ENCODE measurements around the gene ARSI.

GRCh38 chr5:150325426-150325825, 22.7 kb upstream of the ARSI start:
- TF ChIP-seq EZH2phosphoT487 (IDR thresholded peaks at IDR 0.05; ENCODE audit: borderline replicate concordance, low read depth) (no peak), RAD21 (IDR thresholded peaks at IDR 0.05; ENCODE audit: low read length) (no peak), REST (IDR thresholded peaks at IDR 0.05; ENCODE audit: low read depth, low read length) (no peak), TAF1 (IDR thresholded peaks at IDR 0.05; ENCODE audit: borderline replicate concordance, low read depth, low read length) (no peak), MAX (IDR thresholded peaks at IDR 0.05; ENCODE audit: low read depth) (no peak)
